Body of pancreas (tissue), 4 donors: ENCODE measurements around the gene EGLN1.

Experiments
- POLR2A ChIP-seq, 3 donors: fragments of 450-650 bp; IDR thresholded peaks; one replicate each; pipeline ENCODE4 v1.6.1; 2016; ENCODE audit warnings: antibody characterized with exemption in 3 of 3, mild to moderate bottlenecking in 2 of 3
- TF ChIP-seq, protein P1 (sequence below), 7 experiments: fragments of 450-650 bp in 4 of 7; fragments of 200-600 bp in 3 of 7; sonication (generic) in 3 of 7; IDR thresholded peaks; one replicate each; pipeline ENCODE4 v1.5.1; 2016 to 2019; ENCODE audit warnings: antibody characterized with exemption in 7 of 7

DNA sequence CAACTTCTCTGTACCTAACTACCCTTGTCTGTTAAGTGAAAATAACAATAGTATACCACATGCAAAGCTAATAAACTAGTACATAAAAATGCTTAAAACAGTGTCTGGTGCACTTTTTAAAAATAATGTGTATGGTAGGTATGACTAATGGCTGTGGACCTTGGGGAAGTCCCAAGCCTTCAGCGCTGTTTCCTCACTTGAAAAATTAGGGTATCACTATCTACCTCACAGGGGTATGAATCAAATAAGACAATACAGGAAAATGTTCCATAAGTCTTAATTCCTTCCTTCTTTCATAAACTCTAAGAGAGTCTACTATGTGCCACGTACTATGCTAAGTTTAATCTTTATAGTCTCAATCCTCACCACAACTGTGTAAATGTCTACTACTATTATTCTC lies 32.0 kb downstream of the EGLN1 start:
- TF ChIP-seq, protein P1, sequence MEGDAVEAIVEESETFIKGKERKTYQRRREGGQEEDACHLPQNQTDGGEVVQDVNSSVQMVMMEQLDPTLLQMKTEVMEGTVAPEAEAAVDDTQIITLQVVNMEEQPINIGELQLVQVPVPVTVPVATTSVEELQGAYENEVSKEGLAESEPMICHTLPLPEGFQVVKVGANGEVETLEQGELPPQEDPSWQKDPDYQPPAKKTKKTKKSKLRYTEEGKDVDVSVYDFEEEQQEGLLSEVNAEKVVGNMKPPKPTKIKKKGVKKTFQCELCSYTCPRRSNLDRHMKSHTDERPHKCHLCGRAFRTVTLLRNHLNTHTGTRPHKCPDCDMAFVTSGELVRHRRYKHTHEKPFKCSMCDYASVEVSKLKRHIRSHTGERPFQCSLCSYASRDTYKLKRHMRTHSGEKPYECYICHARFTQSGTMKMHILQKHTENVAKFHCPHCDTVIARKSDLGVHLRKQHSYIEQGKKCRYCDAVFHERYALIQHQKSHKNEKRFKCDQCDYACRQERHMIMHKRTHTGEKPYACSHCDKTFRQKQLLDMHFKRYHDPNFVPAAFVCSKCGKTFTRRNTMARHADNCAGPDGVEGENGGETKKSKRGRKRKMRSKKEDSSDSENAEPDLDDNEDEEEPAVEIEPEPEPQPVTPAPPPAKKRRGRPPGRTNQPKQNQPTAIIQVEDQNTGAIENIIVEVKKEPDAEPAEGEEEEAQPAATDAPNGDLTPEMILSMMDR (IDR thresholded peaks at IDR 0.05): no peak
- TF ChIP-seq POLR2A (IDR thresholded peaks at IDR 0.05): no peak
